HG03280 (cell line): Measurements from ENCODE around the gene PTPN5.
"Not testable (repeated sequence)": the region's sequence is repeated elsewhere in the genome, so short reads cannot be mapped to it uniquely, and the experiment has no call there.

Experiments used
- ATAC-seq: cut with Tn5 transposase; IDR thresholded peaks from one replicate; pipeline ENCODE4 v1.9.1; 2021; ENCODE audit warnings: mild to moderate bottlenecking, moderate library complexity; ENCODE audit not compliant: unreplicated experiment

Gene PTPN5

GRCh38 chr11:18791207-18791968 is at the start of gene PTPN5:
Gene PTPN5 (minus strand): TSS chr11:18791798. CDS start chr11:18771958, 19,840 bp downstream.
- no peak for ATAC-seq

DNA sequence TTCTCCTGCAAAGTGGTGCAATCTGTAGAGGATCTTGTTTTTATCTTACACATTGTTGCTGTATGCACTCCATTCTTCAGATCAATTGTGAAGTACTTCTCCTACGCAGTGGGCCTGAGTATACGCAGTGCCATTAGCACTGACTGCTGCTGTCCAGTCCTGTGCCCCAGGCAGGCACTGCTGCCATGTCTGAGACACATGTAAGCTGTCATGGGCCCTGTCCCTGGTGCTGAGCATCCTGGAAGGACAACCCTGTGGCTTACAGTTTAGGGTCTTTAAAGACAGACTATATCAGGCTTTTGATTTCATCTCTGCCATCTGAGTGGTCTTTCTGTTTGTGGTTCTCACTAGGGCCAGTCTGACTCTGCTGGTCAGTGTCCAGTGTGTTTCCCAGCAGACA is 44.8 kb upstream of the PTPN5 start:
- ATAC-seq = no peak

DNA sequence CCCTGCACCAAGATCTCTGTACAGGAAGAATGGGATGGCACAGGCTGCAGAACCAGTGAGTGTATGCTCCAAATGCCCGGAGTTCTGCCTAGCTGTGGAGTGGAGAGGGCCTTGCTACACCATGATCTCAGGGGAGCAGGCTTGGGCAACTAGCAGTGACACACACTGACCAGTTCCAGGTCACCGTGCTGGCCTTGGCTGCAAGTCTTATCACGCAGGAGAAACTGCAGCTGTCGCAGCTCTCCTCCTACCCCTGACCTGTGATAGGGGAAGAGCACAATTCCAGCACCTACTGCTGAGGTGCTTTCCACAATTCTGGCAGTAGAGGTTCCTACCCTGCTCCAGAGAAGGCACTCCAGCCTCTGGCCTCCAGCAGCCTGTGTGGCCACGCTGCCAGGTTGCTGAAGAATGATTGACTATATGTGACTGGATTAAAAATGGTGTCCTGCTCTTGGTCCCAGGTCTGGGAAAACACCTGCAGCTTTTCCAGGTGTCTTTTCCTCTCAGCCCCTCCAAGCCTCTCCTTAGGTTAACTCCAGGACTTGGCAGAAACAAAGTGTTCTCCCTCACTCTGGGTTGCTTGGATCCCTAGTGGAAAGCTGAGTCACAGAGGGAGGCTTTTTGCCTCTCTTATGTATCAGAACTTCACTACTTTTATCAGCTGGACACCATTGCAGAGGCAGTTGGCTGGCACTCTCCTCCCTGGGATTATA is 43.3 kb upstream of the PTPN5 start:
- no peak for ATAC-seq

- not testable (repeated sequence) for ATAC-seq
Observed at GRCh38 chr11:18820160-18820559, 28.6 kb upstream of the PTPN5 start.

DNA sequence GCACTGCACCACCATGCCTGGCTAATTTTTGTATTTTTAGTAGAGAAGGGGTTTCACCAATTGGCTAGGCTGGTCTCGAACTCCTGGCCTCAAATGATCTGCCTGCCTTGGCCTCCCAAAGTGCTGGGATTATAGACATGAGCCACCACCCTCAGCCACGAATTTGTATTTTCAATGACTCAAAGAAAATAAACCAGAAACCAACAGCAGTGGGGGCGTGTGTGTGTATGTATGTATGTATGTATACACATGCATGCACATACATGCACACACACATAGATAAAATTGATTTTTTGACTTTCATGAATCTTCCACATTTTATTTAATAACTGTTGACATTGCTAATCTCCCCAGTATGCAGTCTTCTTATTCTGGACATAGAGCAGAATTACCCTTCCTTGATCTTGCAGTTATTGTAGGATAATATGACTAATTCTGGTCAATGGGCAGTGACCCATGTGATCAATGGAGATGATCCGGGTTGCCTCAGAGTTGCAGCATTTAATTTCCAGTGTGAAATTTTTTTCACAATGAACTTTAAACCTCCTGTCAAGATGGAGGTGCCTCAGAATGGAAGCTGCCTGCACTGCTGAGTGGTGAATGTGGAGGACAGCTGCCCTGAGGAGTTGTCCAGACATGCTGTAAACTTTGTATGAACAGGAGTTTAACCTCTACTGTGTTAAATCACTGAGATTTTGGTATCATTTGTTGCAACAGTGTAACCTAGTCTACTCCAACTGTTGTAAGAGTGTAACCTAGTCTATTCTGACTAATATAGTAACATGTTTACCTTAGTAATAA is 12.8 kb upstream of the PTPN5 start:
- ATAC-seq = no peak

- no peak for ATAC-seq
Observed at GRCh38 chr11:18802381-18803257, 11.0 kb upstream of the PTPN5 start.

- no peak for ATAC-seq
Observed at GRCh38 chr11:18798799-18799469, 7.3 kb upstream of the PTPN5 start.

GRCh38 chr11:18794956-18795355 is 3.4 kb upstream of the PTPN5 start:
- no peak for ATAC-seq

- ATAC-seq = no peak
Observed at GRCh38 chr11:18792827-18793226, 1.2 kb upstream of the PTPN5 start.

DNA sequence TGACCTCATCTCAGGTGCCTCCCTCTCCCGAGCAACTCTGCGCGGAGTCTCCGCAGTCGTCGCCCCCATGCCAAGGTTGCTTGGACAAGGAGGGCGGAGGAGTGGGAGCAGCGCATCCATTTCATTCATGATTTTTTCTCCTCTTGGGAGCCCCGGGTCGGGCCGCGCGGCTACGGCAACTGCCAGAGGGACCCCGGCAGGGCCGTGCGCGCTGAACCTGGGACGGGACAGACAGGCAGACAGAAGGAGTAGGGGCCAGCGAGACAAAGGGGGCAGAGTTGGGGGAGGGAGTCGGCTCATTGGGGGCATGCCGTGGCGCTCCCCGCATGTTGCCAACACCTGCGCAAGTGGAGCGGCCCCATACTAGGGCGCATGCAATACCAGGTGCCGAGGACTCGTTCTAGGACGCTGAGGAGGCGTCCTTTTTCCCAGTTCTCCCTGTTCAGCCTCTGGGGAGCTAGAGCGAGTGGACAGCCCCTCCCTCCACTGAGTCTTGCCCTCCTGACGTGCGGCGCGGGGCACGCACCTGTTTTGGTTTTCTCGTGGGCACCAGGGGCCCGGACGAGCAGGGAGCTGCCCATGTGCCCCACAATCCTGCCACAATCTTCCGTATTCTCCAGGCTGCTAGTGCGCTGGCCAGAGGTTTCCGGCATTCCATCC is 501 bp upstream of the PTPN5 start:
- no peak for ATAC-seq

DNA sequence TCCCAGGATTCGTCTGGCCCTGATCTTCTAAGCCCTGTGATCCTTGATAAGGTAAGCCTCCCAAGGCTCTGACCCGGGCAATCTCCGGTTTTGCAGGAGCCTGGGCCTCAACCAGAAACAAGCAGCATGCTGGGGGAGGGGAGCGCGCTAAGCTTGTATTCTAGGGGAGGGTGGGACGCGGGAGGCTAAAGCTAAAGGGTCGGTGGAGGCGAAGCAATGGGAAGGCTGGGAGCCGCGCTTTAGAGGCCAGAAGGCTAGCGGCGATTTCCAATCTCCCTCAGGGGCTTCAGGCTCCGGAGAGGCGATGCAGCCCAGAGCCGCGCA is 753 bp downstream of the PTPN5 start:
- ATAC-seq = no peak

DNA sequence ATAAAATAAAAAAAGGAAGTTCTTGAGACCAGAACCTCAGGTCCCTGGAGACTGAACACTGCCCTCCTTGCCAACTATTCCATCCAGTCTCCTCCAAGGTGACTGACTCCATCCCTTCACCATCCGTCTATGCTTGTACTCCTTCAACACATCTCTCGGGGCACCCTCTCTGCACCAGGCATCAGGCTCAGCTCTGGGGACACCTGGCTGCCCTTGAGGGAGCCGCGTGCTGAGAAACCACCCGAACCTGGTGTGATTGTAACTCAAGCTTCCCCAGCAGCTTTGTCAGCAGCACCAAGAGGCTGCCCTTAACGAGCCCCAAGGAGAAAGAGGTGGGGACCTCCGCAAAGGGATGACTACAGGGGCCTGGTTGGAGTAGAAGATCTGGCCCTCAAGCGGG is 1.7 kb downstream of the PTPN5 start:
- ATAC-seq = no peak

GRCh38 chr11:18785411-18785810 is 6.2 kb downstream of the PTPN5 start:
- no peak for ATAC-seq

DNA sequence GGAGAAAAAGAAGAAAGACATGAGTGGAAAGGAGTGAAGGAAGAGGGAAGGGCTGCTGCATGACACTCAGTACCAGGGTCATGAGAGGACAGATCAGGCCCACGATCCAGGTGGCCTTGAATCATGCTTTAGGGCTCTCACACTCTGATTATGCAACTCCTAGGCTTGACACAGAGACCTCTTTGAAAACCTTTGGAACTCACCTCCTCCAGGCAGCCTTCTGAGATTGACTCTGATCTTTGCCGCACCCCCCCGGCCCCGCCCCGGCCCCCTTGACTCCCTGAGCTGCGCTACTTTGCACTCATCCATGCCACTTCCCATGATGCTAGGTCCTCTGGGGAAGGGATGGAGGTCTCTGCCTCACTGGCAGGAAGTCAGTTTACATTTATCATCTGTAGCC is 10.7 kb downstream of the PTPN5 start:
- ATAC-seq = no peak

DNA sequence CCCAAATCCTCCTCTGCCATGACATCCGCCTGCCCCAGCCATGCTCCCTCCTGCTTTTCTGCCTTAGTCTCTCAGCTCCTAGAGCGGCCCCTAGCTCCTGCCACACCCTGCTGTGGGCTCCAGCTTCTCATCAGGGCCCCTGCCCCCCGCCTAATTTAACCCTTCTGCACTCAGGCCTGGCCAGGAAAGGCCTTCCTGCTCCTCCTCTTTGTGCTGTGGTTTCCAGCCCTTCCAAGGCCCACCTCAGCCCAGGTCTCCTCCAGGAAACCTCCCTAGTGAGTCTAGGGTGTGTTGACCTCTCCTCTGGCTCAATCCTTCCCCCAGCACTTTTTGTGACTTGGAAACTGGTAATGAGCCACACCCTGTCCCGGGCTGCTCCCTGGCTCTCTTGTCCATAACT is 11.3 kb downstream of the PTPN5 start:
- no peak for ATAC-seq

DNA sequence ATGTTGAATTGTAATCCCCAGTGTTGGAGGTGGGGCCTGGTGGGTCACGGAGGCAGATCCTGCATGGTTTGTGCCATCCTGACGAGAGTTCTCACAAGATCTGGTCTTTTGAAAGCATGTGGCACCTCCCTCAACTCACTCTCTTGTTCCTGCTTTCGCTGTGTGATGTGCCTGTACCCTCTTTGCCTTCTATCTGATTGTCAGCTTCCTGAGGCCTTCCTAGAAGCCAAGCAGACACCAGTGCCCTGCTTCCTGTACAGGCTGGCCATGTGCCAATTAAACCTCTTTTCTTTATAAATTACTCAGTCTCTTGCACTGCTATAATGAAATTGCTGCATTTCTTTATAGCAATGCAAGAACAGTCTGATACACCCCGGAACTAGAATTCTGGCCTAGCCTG is 13.1 kb downstream of the PTPN5 start:
- no peak for ATAC-seq

GRCh38 chr11:18776324-18776723 is 15.3 kb downstream of the PTPN5 start:
- ATAC-seq = no peak

- peak; percentile 79 for ATAC-seq
Observed at GRCh38 chr11:18775492-18776292, 15.9 kb downstream of the PTPN5 start.

DNA sequence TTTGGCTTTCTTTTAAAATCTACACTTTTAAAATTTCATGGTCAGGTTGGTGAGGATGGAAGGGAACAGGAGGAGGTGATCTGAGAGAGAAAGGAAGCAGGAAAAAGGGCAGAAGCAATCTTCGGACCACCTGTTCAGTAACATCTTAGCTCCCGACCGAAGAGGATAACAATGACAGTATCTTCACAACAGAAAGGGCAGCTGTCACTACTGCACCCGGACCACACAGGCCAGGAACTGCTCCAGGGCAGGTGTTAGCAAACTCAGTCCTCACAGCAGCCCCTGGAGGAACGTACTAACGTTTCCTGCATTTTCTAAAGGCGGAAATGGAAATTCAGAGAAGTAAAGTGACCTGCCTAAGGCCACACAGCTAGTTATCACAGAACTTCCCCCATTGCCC is 16.8 kb downstream of the PTPN5 start:
- no peak for ATAC-seq
